Mesenchymal stem cell (in vitro differentiated cells and primary cell): Measurements from ENCODE around the gene HRC.

Experiments
- DNase-seq: peaks from one replicate; pipeline ENCODE4 v3.0.0-alpha.2; 2013
- H2AFZ ChIP-seq: one replicate; pipeline ENCODE4 v1.6.1; 2013; ENCODE audit warnings: low read depth, mild to moderate bottlenecking, control low read depth, inconsistent platforms, low read length, moderate library complexity
- H2AK5ac ChIP-seq: 2 replicates; pipeline ENCODE4 v1.6.1; 2013; ENCODE audit warnings: low read length, moderate library complexity, mild to moderate bottlenecking, inconsistent platforms; ENCODE audit not compliant: severe bottlenecking
- H2BK120ac ChIP-seq: one replicate; pipeline ENCODE4 v1.6.1; 2013; ENCODE audit warnings: low read depth, mild to moderate bottlenecking, inconsistent platforms, low read length, moderate library complexity
- H2BK12ac ChIP-seq, 2 experiments: one replicate each; pipeline ENCODE4 v1.6.1; 2013; ENCODE audit warnings: inconsistent platforms in 2 of 2, low read length in 2 of 2, mild to moderate bottlenecking in 2 of 2, moderate library complexity in 2 of 2, control low read depth in 1 of 2
- H2BK15ac ChIP-seq: one replicate; pipeline ENCODE4 v1.6.1; 2013; ENCODE audit warnings: mild to moderate bottlenecking, low read depth, inconsistent platforms; ENCODE audit not compliant: poor library complexity, severe bottlenecking
- H2BK5ac ChIP-seq: 2 replicates; pipeline ENCODE4 v1.6.1; 2013; ENCODE audit warnings: low read depth, mild to moderate bottlenecking, low read length, control low read depth, inconsistent platforms; ENCODE audit not compliant: poor library complexity, severe bottlenecking
- H3K14ac ChIP-seq, 2 experiments: one replicate each; pipeline ENCODE4 v1.6.1; 2013; ENCODE audit warnings: inconsistent platforms in 2 of 2, low read length in 2 of 2, control low read depth in 1 of 2, mild to moderate bottlenecking in 1 of 2, moderate library complexity in 1 of 2
- H3K18ac ChIP-seq, 2 experiments: one replicate each; pipeline ENCODE4 v1.6.1; 2013; ENCODE audit warnings: inconsistent platforms in 2 of 2, low read length in 2 of 2, control low read depth in 1 of 2, low read depth in 1 of 2, mild to moderate bottlenecking in 1 of 2
- H3K23ac ChIP-seq, 2 experiments: one replicate each; pipeline ENCODE4 v1.6.1; 2013; ENCODE audit warnings: inconsistent platforms in 2 of 2, low read length in 2 of 2, mild to moderate bottlenecking in 2 of 2, moderate library complexity in 2 of 2, control low read depth in 1 of 2
- H3K27ac ChIP-seq: 2 replicates; pipeline ENCODE4 v1.5.1; 2013; ENCODE audit warnings: mild to moderate bottlenecking, moderate library complexity, low read length, control low read depth, inconsistent platforms; ENCODE audit not compliant: poor library complexity, severe bottlenecking
- H3K27me3 ChIP-seq, 2 experiments: 2 replicates each; pipeline versions ENCODE4 v1.6.1 to v1.7.0; 2013; ENCODE audit warnings: low read length in 2 of 2, mild to moderate bottlenecking in 2 of 2, moderate library complexity in 2 of 2, control low read depth in 1 of 2, inconsistent platforms in 1 of 2; ENCODE audit not compliant: control insufficient read depth in 1 of 2, insufficient read depth in 1 of 2
- H3K36me3 ChIP-seq, 2 experiments: 2 replicates each; pipeline versions ENCODE4 v1.6.1 to v1.7.0; 2013; ENCODE audit warnings: low read length in 2 of 2, control low read depth in 1 of 2, inconsistent platforms in 1 of 2, low read depth in 1 of 2, mild to moderate bottlenecking in 1 of 2; ENCODE audit not compliant: insufficient read depth in 2 of 2, control insufficient read depth in 1 of 2
- H3K4ac ChIP-seq, 2 experiments: one replicate each; pipeline ENCODE4 v1.6.1; 2013; ENCODE audit warnings: inconsistent platforms in 2 of 2, low read length in 2 of 2, mild to moderate bottlenecking in 2 of 2, moderate library complexity in 2 of 2, control low read depth in 1 of 2, low read depth in 1 of 2
- H3K4me1 ChIP-seq: 2 replicates; pipeline ENCODE4 v1.6.1; 2013; ENCODE audit warnings: low read depth, low read length, control low read depth; ENCODE audit not compliant: control insufficient read depth, insufficient read depth
- H3K4me2 ChIP-seq: 2 replicates; pipeline ENCODE4 v1.6.1; 2013; ENCODE audit warnings: low read length, mild to moderate bottlenecking, inconsistent platforms; ENCODE audit not compliant: poor library complexity, severe bottlenecking
- H3K4me3 ChIP-seq, 2 experiments: 2 replicates each; pipeline versions ENCODE4 v1.5.1 to v1.7.0; 2013; ENCODE audit warnings: low read length in 2 of 2, mild to moderate bottlenecking in 2 of 2, control low read depth in 1 of 2, low read depth in 1 of 2; ENCODE audit not compliant: insufficient read depth in 1 of 2
- H3K79me1 ChIP-seq: replicated peaks from 2 replicates; pipeline ENCODE4 v1.6.1; 2013; ENCODE audit warnings: mild to moderate bottlenecking, control low read depth, low read length, inconsistent platforms; ENCODE audit not compliant: poor library complexity, severe bottlenecking
- H3K9ac ChIP-seq: 2 replicates; pipeline ENCODE4 v1.7.0; 2013; ENCODE audit warnings: mild to moderate bottlenecking, low read length, moderate library complexity
- H3K9me3 ChIP-seq: 2 replicates; pipeline ENCODE4 v1.7.0; 2013; ENCODE audit warnings: mild to moderate bottlenecking, low read length; ENCODE audit not compliant: control insufficient read depth
- H4K8ac ChIP-seq: one replicate; pipeline ENCODE4 v1.6.1; 2013; ENCODE audit warnings: inconsistent platforms, mild to moderate bottlenecking, low read length, moderate library complexity
- H4K91ac ChIP-seq: one replicate; pipeline ENCODE4 v1.6.1; 2013; ENCODE audit warnings: mild to moderate bottlenecking, low read length, inconsistent platforms
- WGBS: methylation state at CpG from one replicate; pipeline ENCODE4 v1.1.7; 2013; ENCODE audit warnings: mixed read lengths; 5-methylcytosine and 5-hydroxymethylcytosine counted together

The HRC gene

GRCh38 chr19:49180659-49181058 lies 25.5 kb upstream of the HRC start:
- Histone ChIP-seq H3K18ac (no peak overlapping the region), H3K4me1 (peaks cover 4% of the 10 kb centered on the region), H3K4ac (no peak overlapping the region), H2BK12ac (no peak overlapping the region), H3K14ac (no peak overlapping the region), H3K23ac (no peak overlapping the region), H3K4me3 (no peak overlapping the region), H2BK120ac (no peak overlapping the region), H2BK15ac (no peak overlapping the region), H3K9me3 (no peaks in the 10 kb centered on the region), H4K91ac (no peak overlapping the region), H3K27me3 (no peaks in the 10 kb centered on the region), H2AK5ac (no peak overlapping the region), H3K9ac (no peak overlapping the region), H3K36me3 (peaks cover 29 to 44% of the 10 kb centered on the region in 2 experiments), H2BK5ac (no peak overlapping the region), H3K27ac (no peak overlapping the region), H2AFZ (no peak overlapping the region), H3K4me2 (no peak overlapping the region), H4K8ac (no peak overlapping the region), H3K79me1 (no peaks in the 10 kb centered on the region)
- DNase-seq: no peak
- WGBS: 88% methylated on average over 4 of the region's 4 CpGs

- Histone ChIP-seq H2BK5ac (no peak overlapping the region), H4K91ac (no peak overlapping the region), H2AFZ (no peak overlapping the region), H4K8ac (no peak overlapping the region), H3K9ac (no peak overlapping the region), H3K4me1 (peaks cover 13% of the 10 kb centered on the region), H2AK5ac (no peak overlapping the region), H3K36me3 (peaks cover 38 to 43% of the 10 kb centered on the region in 2 experiments), H3K9me3 (no peaks in the 10 kb centered on the region), H3K18ac (no peak overlapping the region), H3K23ac (no peak overlapping the region), H2BK15ac (no peak overlapping the region), H3K27ac (no peak overlapping the region), H3K79me1 (no peaks in the 10 kb centered on the region), H3K4me3 (no peak overlapping the region), H2BK120ac (no peak overlapping the region), H3K4ac (no peak overlapping the region), H2BK12ac (no peak overlapping the region), H3K4me2 (no peak overlapping the region), H3K14ac (no peak overlapping the region), H3K27me3 (no peaks in the 10 kb centered on the region)
- no peak for DNase-seq
- 99% methylated on average over 2 of the region's 2 CpGs for WGBS
Measured at GRCh38 chr19:49173198-49173597, 18.0 kb upstream of the HRC start.

GRCh38 chr19:49168421-49168820 lies 13.2 kb upstream of the HRC start:
- no peak overlapping the region for H3K4me2 ChIP-seq
- no peak overlapping the region for H3K4ac ChIP-seq
- H3K18ac ChIP-seq: no peak overlapping the region
- H3K36me3 ChIP-seq: peaks cover 39 to 43% of the 10 kb centered on the region in 2 experiments
- H2AK5ac ChIP-seq: no peak overlapping the region
- H3K9me3 ChIP-seq: no peaks in the 10 kb centered on the region
- no peak overlapping the region for H2BK12ac ChIP-seq
- no peak overlapping the region for H3K27ac ChIP-seq
- H3K27me3 ChIP-seq: no peaks in the 10 kb centered on the region
- no peak overlapping the region for H3K4me3 ChIP-seq
- no peak overlapping the region for H3K23ac ChIP-seq
- H3K9ac ChIP-seq: no peak overlapping the region
- H3K4me1 ChIP-seq: peaks cover 20% of the 10 kb centered on the region
- no peak overlapping the region for H4K8ac ChIP-seq
- H2BK120ac ChIP-seq: no peak overlapping the region
- peaks cover 8% of the 10 kb centered on the region for H3K79me1 ChIP-seq
- H4K91ac ChIP-seq: no peak overlapping the region
- no peak for DNase-seq
- no peak overlapping the region for H2AFZ ChIP-seq
- no peak overlapping the region for H2BK15ac ChIP-seq
- WGBS: 99% methylated on average over 19 of the region's 23 CpGs
- no peak overlapping the region for H2BK5ac ChIP-seq
- H3K14ac ChIP-seq: no peak overlapping the region

- H2BK15ac ChIP-seq: no peak overlapping the region
- no peak overlapping the region for H3K4ac ChIP-seq
- H3K79me1 ChIP-seq: peaks cover 8% of the 10 kb centered on the region
- H2AFZ ChIP-seq: no peak overlapping the region
- H3K4me2 ChIP-seq: no peak overlapping the region
- peaks cover 20% of the 10 kb centered on the region for H3K4me1 ChIP-seq
- no peak overlapping the region for H3K4me3 ChIP-seq
- H3K27me3 ChIP-seq: no peaks in the 10 kb centered on the region
- H3K9me3 ChIP-seq: no peaks in the 10 kb centered on the region
- H2BK5ac ChIP-seq: no peak overlapping the region
- peak overlapping the region in 1 of 2 experiments; percentile 38 for H3K14ac ChIP-seq
- no peak overlapping the region for H4K91ac ChIP-seq
- no peak overlapping the region for H3K27ac ChIP-seq
- H2AK5ac ChIP-seq: no peak overlapping the region
- no peak overlapping the region for H4K8ac ChIP-seq
- no peak overlapping the region for H3K9ac ChIP-seq
- H2BK12ac ChIP-seq: no peak overlapping the region
- H3K36me3 ChIP-seq: peaks cover 36 to 38% of the 10 kb centered on the region in 2 experiments
- 96% methylated on average over 22 of the region's 25 CpGs for WGBS
- no peak overlapping the region for H3K23ac ChIP-seq
- no peak overlapping the region for H2BK120ac ChIP-seq
- H3K18ac ChIP-seq: no peak overlapping the region
- no peak for DNase-seq
Measured at GRCh38 chr19:49167857-49168409, 12.7 kb upstream of the HRC start.
